Activated CD8-positive, alpha-beta memory T cell treated with anti-CD3 and anti-CD28 coated beads for 24 hours (primary cell): Measurements from ENCODE around the gene FBXL13.
"Not testable (repeated sequence)": the region's sequence is repeated elsewhere in the genome, so short reads cannot be mapped to it uniquely, and the experiment has no call there.

ENCODE experiments used
- DNase-seq: peaks from one replicate; pipeline ENCODE4 v3.0.0-alpha.2; 2020

Gene FBXL13

GRCh38 chr7:102927312-102927933 is 147.2 kb downstream of the FBXL13 start:
- DNase-seq, result no peak

GRCh38 chr7:102926783-102927140 is 147.8 kb downstream of the FBXL13 start:
- no peak for DNase-seq

- DNase-seq, result no peak
Measured at GRCh38 chr7:102925976-102926782, 148.4 kb downstream of the FBXL13 start.

- no peak for DNase-seq
Measured at GRCh38 chr7:102918845-102919244, 155.8 kb downstream of the FBXL13 start.

GRCh38 chr7:102917436-102918353 is 156.9 kb downstream of the FBXL13 start:
- DNase-seq, result no peak

- DNase-seq, result no peak
Measured at GRCh38 chr7:102916881-102917280, 157.7 kb downstream of the FBXL13 start.

GRCh38 chr7:102916426-102916825 is 158.2 kb downstream of the FBXL13 start:
- no peak for DNase-seq

GRCh38 chr7:102914585-102914984 is 160.0 kb downstream of the FBXL13 start:
- DNase-seq, result no peak

GRCh38 chr7:102913826-102914225 is 160.8 kb downstream of the FBXL13 start:
- no peak for DNase-seq

GRCh38 chr7:102912742-102913141 is 161.9 kb downstream of the FBXL13 start, which contains the start of gene LRRC17:
Gene LRRC17, plus strand, starts transcription at chr7:102913000. Its CDS starts 20,914 bp downstream, at chr7:102933914.
- no peak for DNase-seq

GRCh38 chr7:102908676-102909075 is 165.9 kb downstream of the FBXL13 start:
- DNase-seq, result no peak

GRCh38 chr7:102903576-102903975 is 171.0 kb downstream of the FBXL13 start:
- not testable (repeated sequence) for DNase-seq

- not testable (repeated sequence) for DNase-seq
Measured at GRCh38 chr7:102902052-102902451, 172.5 kb downstream of the FBXL13 start.

GRCh38 chr7:102898532-102898859 is 176.1 kb downstream of the FBXL13 start:
- DNase-seq, result no peak

GRCh38 chr7:102897856-102898531 is 176.6 kb downstream of the FBXL13 start:
- DNase-seq, result no peak

- no peak for DNase-seq
Measured at GRCh38 chr7:102897211-102897631, 177.4 kb downstream of the FBXL13 start.

GRCh38 chr7:102896585-102896984 is 178.0 kb downstream of the FBXL13 start:
- no peak for DNase-seq

- DNase-seq, result no peak
Measured at GRCh38 chr7:102895602-102896001, 179.0 kb downstream of the FBXL13 start.

GRCh38 chr7:102892631-102893278 is 181.8 kb downstream of the FBXL13 start:
- DNase-seq, result no peak

- DNase-seq, result no peak
Measured at GRCh38 chr7:102891693-102892261, 182.8 kb downstream of the FBXL13 start.

GRCh38 chr7:102890971-102891692 is 183.5 kb downstream of the FBXL13 start:
- no peak for DNase-seq
